Measurements from ENCODE around the gene KRR1. TPM values are rescaled to one million over a fixed set of nuclear protein-coding genes. Genes with fewer than 3 reads are reported as not detected.
A peak's percentile ranks its signal among the peaks of the same experiment; 100 is the strongest.
"Not testable (repeated sequence)": the region's sequence is repeated elsewhere in the genome, so short reads cannot be mapped to it uniquely, and the experiment has no call there.

Gene KRR1
- total RNA-seq, 2 donors from 2014 or later: 9.3 to 33.9 TPM

DNA sequence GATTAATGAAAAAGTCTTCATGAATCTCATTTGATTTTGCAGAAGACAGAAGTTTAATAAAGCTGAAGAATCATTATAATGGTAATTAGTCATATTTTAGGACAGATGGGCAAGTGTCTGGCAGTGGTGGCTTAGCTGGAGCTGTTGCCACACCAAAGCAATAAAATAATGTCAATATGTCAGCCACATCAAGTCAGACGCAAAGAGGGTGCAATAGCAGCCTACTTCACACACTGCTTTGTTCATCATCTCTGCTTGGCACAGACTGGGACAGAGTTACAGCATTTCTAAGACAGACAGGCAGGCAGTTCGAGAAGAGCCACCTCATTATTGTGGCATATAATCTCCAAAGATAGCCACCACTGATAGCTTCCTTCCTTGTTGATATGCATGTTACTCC is 16.9 kb upstream of the KRR1 start:
- intact Hi-C loops (cut with DNase I): no loop called here
- Histone ChIP-seq H3K4me3 (no peak overlapping the region), H3K4me1 (no peaks in the 10 kb centered on the region), H3K9me3 (no peaks in the 10 kb centered on the region), H3K27me3 (no peaks in the 10 kb centered on the region), H3K36me3 (replicated peaks in 1 of 2; ENCODE audit: insufficient read depth in 1 of 2, low read depth in 2 of 2) (no peaks in the 10 kb centered on the region), H3K27ac (no peak overlapping the region)
- TF ChIP-seq, protein P1, sequence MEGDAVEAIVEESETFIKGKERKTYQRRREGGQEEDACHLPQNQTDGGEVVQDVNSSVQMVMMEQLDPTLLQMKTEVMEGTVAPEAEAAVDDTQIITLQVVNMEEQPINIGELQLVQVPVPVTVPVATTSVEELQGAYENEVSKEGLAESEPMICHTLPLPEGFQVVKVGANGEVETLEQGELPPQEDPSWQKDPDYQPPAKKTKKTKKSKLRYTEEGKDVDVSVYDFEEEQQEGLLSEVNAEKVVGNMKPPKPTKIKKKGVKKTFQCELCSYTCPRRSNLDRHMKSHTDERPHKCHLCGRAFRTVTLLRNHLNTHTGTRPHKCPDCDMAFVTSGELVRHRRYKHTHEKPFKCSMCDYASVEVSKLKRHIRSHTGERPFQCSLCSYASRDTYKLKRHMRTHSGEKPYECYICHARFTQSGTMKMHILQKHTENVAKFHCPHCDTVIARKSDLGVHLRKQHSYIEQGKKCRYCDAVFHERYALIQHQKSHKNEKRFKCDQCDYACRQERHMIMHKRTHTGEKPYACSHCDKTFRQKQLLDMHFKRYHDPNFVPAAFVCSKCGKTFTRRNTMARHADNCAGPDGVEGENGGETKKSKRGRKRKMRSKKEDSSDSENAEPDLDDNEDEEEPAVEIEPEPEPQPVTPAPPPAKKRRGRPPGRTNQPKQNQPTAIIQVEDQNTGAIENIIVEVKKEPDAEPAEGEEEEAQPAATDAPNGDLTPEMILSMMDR (IDR thresholded peaks at IDR 0.05): no peak
- no peak for TF ChIP-seq POLR2A (IDR thresholded peaks at IDR 0.05)
- ATAC-seq (no peak), DNase-seq (no peak)
- 62 to 69% methylated on average over 2 of the region's 2 CpGs for WGBS, 2 donors

DNA sequence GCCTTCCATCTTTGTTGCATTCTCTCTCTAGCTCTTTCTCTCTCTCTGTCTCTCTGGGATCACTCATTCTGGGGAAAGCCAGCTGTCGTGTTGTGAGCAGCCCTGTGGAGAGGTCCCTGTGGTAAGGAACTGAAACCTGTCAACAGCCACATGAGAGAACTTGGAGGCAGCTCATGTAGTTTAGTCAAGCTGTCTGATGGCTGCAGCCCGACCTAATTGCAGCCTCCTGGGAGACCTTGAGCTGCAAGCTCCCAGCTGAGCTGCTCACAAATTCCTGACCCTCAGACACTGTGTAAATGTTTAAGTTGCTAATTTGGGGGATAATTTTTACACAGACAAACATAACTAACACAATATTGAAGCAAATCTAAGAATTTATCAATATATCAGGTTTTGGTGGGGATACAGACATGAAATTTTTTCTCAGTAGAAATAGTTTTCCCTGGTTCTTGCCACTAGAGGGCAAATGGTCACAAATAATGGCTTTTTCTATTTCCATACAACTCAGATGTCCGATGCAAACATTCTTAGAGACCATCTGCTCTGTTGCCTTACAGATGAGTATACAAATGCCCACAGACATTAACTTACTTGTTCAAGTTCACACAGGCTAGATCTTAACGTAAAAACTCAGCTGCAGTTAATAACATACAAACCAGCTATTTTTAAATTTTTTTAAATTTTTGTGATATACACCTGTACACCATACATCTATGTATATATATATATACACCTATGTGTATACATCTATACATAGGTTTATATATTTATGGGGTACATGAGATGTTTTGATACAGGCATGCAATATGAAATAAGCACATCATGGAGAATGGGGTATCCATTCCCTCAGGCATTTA is 15.5 kb upstream of the KRR1 start:
- Histone ChIP-seq H3K4me3 (no peak overlapping the region), H3K36me3 (replicated peaks in 1 of 2; ENCODE audit: insufficient read depth in 1 of 2, low read depth in 2 of 2) (no peaks in the 10 kb centered on the region), H3K27me3 (no peaks in the 10 kb centered on the region), H3K9me3 (no peaks in the 10 kb centered on the region), H3K4me1 (no peaks in the 10 kb centered on the region), H3K27ac (no peak overlapping the region)
- TF ChIP-seq POLR2A (IDR thresholded peaks at IDR 0.05): no peak
- TF ChIP-seq, protein P1 (IDR thresholded peaks at IDR 0.05): peak; percentile 37 to 68 (median 64)
- peak; percentile 48 for ATAC-seq
- intact Hi-C loops (cut with DNase I): no loop called here
- WGBS, 2 donors: 11 to 16% methylated on average over 4 of the region's 4 CpGs
- DNase-seq: peak in 1 of 4 donors; percentile 10

DNA sequence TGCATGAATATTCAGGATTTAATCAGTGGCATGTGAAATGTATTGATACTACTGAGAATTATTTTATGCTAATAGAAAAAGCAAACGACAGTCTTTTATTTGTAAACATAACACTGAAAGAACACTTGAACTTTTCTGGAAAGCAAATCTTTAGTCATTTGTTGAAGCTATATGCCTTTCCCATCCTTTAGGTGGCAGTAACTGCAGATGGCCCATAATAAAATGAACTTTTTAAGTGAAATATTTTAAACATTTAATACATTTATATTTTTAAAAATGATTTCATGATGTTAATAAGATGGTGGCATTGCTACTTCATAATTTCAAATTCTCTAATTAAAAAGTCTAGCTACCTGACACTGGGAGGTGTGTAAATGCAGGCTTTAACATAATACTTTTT is 13.9 kb upstream of the KRR1 start:
- Histone ChIP-seq H3K27ac (no peak overlapping the region), H3K4me1 (no peaks in the 10 kb centered on the region), H3K9me3 (no peaks in the 10 kb centered on the region), H3K4me3 (no peak overlapping the region), H3K27me3 (no peaks in the 10 kb centered on the region), H3K36me3 (replicated peaks in 1 of 2; ENCODE audit: insufficient read depth in 1 of 2, low read depth in 2 of 2) (no peaks in the 10 kb centered on the region)
- WGBS, 2 donors: 21 to 26% methylated on average over 1 of the region's 1 CpG
- intact Hi-C loops (cut with DNase I): no loop called here
- TF ChIP-seq POLR2A (IDR thresholded peaks at IDR 0.05): no peak
- TF ChIP-seq, protein P1 (IDR thresholded peaks at IDR 0.05): no peak
- no peak for DNase-seq
- ATAC-seq: no peak

DNA sequence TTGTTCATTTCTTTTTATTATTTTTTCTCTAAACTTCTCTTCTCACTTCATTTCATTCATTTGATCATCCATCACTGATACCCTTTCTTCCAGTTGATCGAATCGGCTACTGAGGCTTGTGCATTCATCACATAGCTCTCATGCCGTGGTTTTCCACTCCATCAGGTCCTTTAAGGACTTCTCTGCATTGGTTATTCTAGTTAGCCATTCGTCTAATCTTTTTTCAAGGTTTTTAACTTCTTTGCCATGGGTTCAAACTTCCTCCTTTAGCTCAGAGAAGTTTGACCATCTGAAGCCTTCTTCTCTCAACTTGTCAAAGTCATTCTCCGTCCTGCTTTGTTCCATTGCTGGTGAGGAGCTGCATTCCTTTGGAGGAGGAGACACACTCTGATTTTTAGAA is 10.7 kb upstream of the KRR1 start:
- H3K4me1 ChIP-seq; H3K27me3 ChIP-seq; H3K4me3 ChIP-seq; H3K27ac ChIP-seq; DNase-seq; H3K36me3 ChIP-seq (replicated peaks in 1 of 2; ENCODE audit: insufficient read depth in 1 of 2, low read depth in 2 of 2); intact Hi-C loops (cut with DNase I); ATAC-seq; H3K9me3 ChIP-seq: not testable (repeated sequence)
- 74 to 80% methylated on average over 5 of the region's 5 CpGs for WGBS, 2 donors

DNA sequence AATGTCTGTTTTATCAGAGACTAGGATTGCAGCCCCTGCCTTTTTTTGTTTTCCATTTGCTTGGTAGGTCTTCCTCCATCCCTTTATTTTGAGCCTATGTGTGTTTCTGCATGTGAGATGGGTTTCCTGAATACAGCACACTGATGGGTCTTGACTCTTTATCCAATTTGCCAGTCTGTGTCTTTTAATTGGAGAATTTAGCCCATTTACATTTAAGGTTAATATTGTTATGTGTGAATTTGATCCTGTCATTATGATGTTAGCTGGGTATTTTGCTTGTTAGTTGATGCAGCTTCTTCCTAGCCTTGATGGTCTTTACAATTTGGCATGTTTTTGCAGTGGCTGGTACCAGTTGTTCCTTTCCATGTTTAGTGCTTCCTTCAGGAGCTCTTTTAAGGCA is 9.8 kb upstream of the KRR1 start:
- H3K9me3 ChIP-seq; DNase-seq; H3K4me1 ChIP-seq; H3K36me3 ChIP-seq (replicated peaks in 1 of 2; ENCODE audit: insufficient read depth in 1 of 2, low read depth in 2 of 2); ATAC-seq; H3K4me3 ChIP-seq; H3K27ac ChIP-seq; intact Hi-C loops (cut with DNase I); H3K27me3 ChIP-seq: not testable (repeated sequence)

DNA sequence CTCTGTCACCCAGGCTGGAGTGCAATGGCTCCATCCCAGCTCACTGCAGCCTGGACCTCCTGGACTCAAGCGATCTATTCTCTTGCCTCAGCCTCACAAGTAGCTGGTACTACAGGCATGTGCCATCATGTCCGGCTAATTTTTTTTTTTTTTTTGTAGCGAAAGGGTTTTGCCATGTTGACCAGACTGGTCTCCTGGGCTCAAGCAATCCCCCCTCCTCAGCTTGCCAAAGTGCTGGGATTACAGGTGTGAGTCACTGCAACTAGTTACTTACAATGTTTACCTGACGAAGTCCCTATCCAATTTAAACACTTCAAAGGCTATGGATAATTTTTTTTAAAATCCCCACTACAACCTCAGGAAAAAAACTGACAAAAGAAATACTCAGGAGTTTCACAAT is 1.8 kb downstream of the KRR1 start:
- Histone ChIP-seq H3K4me3 (no peak overlapping the region), H3K9me3 (no peaks in the 10 kb centered on the region), H3K36me3 (replicated peaks in 1 of 2; ENCODE audit: insufficient read depth in 1 of 2, low read depth in 2 of 2) (peaks cover 0 to 2% of the 10 kb centered on the region in 2 donors), H3K27ac (no peak overlapping the region), H3K27me3 (no peaks in the 10 kb centered on the region), H3K4me1 (peaks cover 30% of the 10 kb centered on the region)
- no peak for DNase-seq
- intact Hi-C loops (cut with DNase I): no loop called here
- no peak for ATAC-seq
- no peak for TF ChIP-seq POLR2A (IDR thresholded peaks at IDR 0.05)
- TF ChIP-seq, protein P1 (IDR thresholded peaks at IDR 0.05): no peak
- 49 to 64% methylated on average over 4 of the region's 4 CpGs for WGBS, 2 donors
